SK-MEL-5 (cell line): Measurements from ENCODE around the gene SUCLG2. TPM values are rescaled to one million over a fixed set of nuclear protein-coding genes. Genes with fewer than 3 reads are reported as not detected.

Experiments
- DNase-seq: peaks from one replicate; pipeline ENCODE4 v3.0.0-alpha.2; 2016; ENCODE audit warnings: low read depth, low spot score
- in situ Hi-C: cut with HindIII; loops from 2 replicates; pipeline ENCODE4 v1.10.0; 2016; ENCODE audit warnings: low sequenced_read_pairs, high pct_unique_total_duplicates, low pct_unique_long_range_greater_than_20kb
- total RNA-seq: library from RNA; depleted of rRNA; stranded (reverse); fragments of >200 nt; shearing (Covaris generic); gene quantifications from 2 replicates; pipeline ENCODE4 v1.2.3, GENCODE V29; 2014

SUCLG2 gene
- total RNA-seq, 1 experiment from 2014 or later: 39.3 TPM

DNA sequence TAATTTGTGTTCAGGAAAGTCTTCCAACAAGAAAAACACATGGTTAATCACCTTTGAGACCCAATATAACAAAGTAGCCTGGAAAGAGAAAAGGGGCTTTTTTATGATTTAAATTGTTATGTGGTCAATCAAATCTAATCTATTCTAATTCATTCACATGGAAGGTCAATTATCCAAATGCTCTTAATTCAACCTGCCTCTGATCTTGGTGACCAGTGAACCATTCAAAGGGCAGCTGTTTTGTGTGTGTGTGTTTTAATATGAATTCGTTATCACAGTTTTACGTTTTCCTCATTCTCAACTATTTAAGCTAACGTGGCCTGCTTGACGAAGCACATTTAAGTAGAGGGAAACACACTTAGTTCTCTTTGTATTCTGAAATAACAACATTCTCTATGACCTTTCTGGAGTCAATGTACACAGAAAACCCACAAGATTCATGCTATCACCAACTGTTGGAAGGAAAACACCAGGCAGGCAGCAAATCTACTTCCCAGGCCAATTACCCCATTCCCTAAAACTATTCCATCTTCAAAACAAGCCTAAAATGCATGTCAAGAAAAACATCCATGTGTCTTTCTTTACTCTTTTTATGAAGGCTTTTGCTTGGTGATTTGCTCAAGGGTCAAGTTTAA lies 195.4 kb downstream of the SUCLG2 start:
- DNase-seq: no peak
- in situ Hi-C loops: no loop called here

DNA sequence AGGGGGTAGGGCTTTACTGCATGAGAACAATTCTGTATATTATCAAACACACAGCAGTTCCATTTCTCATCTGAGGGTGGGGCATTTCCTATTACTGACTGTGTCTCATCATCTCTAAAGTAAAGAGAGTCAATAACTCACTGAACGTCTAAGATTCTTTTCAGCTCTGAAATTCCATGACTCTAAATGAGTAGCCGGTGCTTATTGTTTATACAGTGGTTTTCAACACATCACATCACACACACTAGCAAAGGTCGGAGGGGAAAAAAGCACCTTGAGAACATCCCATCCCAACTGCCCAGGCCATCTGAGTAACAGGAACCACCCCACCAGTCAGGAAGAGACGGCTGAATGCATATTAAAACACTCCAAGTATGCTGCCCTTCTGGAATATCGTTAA lies 196.0 kb downstream of the SUCLG2 start:
- DNase-seq: no peak
- in situ Hi-C loops: no loop called here

DNA sequence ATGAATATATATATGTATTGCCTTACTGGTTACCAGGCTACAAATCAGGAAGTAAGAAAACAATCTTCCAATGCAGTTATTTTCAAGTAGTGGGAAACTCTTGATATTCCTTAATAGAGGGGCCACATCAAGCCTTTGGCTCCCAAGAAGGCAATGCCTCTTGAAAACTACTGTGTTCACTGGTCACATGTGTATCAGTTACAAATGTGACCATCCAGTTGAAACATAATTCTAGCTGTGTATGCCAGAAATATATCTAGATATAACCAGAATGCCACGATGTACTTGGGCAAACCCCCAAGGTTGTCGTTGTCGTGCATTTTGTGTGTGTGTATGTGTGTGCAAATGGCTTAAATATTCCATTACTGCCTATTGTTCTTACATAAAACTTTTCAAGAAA lies 200.8 kb downstream of the SUCLG2 start:
- in situ Hi-C loops: no loop called here

GRCh38 chr3:67450153-67450552 lies 204.3 kb downstream of the SUCLG2 start:
- no peak for DNase-seq
- in situ Hi-C loops: no loop called here

More for the DNA sequence above, 200.8 kb downstream of the SUCLG2 start:
- no peak for DNase-seq

DNA sequence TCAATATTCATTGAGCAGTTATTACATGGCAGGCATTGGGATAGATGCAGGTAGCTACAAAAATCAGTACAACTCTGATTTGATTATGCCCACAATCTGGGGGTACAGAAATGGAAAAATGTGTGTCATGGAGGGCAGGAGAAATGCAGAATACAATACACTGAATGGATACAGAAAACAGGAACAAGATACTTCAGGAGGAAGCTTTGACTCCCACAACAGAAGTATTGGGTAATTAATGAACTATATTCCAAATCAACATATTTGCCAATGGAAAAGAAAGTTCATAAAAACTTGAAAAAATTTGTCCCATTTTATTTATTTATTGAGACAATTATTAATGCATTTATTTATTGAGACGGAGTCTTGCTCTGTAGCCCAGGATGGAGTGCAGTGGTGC lies 207.0 kb downstream of the SUCLG2 start:
- in situ Hi-C loops: no loop called here

GRCh38 chr3:67437789-67438188 lies 216.6 kb downstream of the SUCLG2 start:
- DNase-seq: no peak
- in situ Hi-C loops: no loop called here

More for the DNA sequence above, 207.0 kb downstream of the SUCLG2 start:
- DNase-seq: no peak

GRCh38 chr3:67437090-67437489 lies 217.3 kb downstream of the SUCLG2 start:
- no peak for DNase-seq
- in situ Hi-C loops: no loop called here

DNA sequence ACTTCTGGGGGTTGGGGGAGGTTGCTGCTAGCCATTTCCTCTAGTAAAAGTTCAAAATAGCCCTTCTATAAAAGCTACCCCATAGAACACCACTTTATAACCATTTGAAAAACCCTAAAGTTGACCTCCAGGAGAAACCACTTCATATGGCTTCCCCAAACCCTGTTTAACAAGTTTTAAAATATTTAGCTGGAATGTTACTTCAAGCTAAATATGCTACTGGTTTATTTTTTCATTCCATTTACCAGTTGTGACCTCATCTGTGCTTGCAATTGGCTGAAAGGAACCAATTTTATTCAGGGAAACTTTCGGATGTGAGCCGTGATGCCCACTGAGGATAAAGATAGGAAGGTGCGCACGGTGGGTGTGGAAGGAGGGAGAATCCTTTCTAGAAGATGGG lies 221.3 kb downstream of the SUCLG2 start:
- no peak for DNase-seq
- in situ Hi-C loops: no loop called here

DNA sequence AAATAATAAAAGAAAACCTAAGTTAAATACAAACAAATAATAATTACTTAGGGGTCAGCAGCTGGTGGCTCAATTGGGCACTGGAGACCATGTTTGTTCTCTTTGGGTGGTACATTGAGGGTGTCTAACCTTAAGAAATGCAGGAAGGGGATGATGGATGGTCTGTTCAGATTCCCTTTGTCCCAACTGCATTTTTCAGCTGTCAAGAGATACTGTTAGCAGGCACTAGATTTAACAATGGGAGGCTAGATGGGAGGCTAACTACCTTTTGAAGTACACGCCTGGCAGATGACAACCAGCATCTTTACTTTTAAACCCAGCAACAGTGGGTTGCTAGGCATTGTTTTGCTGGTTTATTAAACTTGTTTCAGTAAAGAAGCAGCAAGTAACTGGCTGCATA lies 222.5 kb downstream of the SUCLG2 start:
- no peak for DNase-seq
- in situ Hi-C loops: no loop called here

GRCh38 chr3:67423722-67424121 lies 230.7 kb downstream of the SUCLG2 start:
- in situ Hi-C loops: no loop called here
- DNase-seq: no peak

- in situ Hi-C loops: no loop called here
- no peak for DNase-seq
Measured at GRCh38 chr3:67421912-67422311, 232.5 kb downstream of the SUCLG2 start.

DNA sequence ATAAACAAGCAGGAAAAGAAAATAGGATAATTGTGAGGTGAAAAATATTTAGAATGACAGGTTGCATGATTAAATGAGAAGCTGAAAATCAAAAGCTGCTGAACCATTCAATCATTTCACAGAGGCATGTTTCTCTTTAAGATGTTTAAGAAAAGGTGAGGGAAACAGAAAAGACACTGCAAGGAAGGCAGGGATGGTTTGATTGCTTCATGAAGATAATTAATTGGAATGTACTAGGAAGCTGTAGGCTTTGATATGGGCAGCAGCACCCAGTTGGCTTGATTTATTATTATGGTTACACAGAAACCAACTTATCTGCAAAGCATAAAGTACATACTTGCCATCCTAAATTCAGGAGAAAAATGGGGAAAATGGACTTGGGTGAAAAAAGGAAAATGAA lies 234.6 kb downstream of the SUCLG2 start:
- no peak for DNase-seq
- in situ Hi-C loops: no loop called here

GRCh38 chr3:67419218-67419529 lies 235.2 kb downstream of the SUCLG2 start:
- in situ Hi-C loops: no loop called here
- no peak for DNase-seq

- in situ Hi-C loops: no loop called here
- DNase-seq: no peak
Measured at GRCh38 chr3:67418426-67419217, 235.8 kb downstream of the SUCLG2 start.

DNA sequence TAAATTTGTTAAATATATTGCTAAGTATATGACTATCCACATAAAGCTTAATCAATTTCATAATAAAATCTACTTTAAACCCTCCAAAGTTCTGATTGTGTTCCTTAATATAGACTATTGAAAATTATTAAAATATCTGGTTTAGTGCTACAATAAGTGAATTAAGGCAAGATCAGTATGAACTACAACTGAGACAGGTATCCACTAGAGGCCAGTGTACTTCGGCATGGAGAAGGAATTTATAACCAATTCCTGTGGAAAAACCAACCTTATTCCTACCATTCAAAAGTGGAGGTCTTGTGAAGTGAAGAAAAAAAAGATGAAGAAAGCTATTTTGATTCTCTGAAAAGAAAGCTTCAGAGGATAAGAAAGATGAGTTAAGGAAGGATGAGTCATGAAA lies 237.7 kb downstream of the SUCLG2 start:
- peak; percentile 4 for DNase-seq
- in situ Hi-C loops: no loop called here

GRCh38 chr3:67415511-67415910 lies 238.9 kb downstream of the SUCLG2 start:
- in situ Hi-C loops: no loop called here
- no peak for DNase-seq

DNA sequence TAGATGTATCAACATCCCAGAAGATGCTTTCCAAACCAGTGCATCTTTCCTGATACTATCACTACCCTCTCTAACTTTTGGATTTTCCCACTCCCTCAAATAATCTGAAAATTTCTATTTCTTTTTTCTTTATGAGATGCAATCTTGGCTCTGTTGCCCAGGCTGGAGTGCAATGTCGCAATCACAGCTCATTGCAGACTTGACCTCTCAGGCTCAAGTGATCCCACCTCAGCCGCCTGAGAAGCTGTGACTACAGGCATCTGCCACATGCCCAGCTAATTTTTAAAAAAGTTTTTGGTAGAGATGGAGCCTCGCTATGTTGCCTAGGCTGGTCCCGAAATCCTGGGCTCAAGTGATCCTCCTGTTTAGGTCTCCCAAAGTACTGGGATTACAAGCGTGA lies 239.7 kb downstream of the SUCLG2 start:
- in situ Hi-C loops: no loop called here
- no peak for DNase-seq

- no peak for DNase-seq
- in situ Hi-C loops: no loop called here
Measured at GRCh38 chr3:67405193-67405592, 249.2 kb downstream of the SUCLG2 start.

DNA sequence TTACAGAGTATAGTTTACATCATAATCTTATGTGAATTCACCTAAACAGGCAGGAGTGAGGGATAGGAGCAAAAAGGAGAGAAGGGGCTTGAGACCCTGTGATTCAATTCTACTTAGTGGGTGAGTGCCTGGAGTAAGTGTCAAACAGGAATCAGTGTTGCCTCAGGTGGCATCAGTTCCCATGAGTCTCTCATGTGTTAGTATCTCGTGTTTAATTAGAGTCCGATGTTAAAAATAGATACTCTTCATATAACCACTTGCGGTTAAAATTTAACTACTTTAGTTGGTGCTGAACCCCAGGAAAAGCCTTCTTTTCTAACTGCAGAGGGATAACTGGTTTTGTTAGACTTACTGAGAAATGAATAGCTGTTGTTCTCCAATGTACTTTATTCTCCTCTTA lies 251.5 kb downstream of the SUCLG2 start:
- no peak for DNase-seq

More for the DNA sequence above, 251.5 kb downstream of the SUCLG2 start:
- in situ Hi-C loops: no loop called here
